Measurements from ENCODE around the gene KRT73. TPM values are rescaled to one million over a fixed set of nuclear protein-coding genes. Genes with fewer than 3 reads are reported as not detected.
A peak's percentile ranks its signal among the peaks of the same experiment; 100 is the strongest.

The KRT73 gene
- total RNA-seq, 4 donors from 2014 or later: 3.0 to 15.3 (median 6.0) TPM

GRCh38 chr12:52657250-52657902, 39.0 kb upstream of the KRT73 start:
- no peak for DNase-seq (ENCODE audit: low spot score in 2 of 2)
- H3K4me3 ChIP-seq (ENCODE audit: low read depth, poor library complexity, severe bottlenecking): no peak overlapping the region
- 74 to 78% methylated on average over 6 of the region's 6 CpGs for WGBS, 2 donors
- intact Hi-C loops (cut with DNase I; ENCODE audit: low total_unique reads): no loop called here
- TF ChIP-seq POLR2A (IDR thresholded peaks at IDR 0.05): no peak
- no peak for TF ChIP-seq CTCF (IDR thresholded peaks at IDR 0.05)

DNA sequence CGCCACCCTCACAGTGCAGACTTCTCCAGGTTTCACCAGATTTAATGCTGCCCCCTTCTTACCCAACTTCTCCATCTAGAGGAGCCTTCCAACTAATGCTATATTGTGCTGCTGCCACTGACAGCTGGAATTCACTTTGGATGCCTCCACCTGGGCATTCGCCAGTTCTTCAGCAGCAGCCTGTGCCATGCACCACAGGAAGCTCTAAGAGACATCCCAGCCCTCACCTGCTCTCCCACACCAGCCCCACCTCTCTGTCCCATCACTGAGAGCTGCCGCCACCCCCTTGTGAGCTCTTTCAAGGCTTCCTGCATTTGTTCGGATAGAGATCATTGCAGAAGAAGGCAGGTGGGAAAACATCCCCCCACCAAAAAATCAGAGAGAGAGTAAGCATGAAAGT, 38.3 kb upstream of the KRT73 start:
- intact Hi-C loops (cut with DNase I; ENCODE audit: low total_unique reads): no loop called here
- TF ChIP-seq CTCF (IDR thresholded peaks at IDR 0.05) (no peak), POLR2A (IDR thresholded peaks at IDR 0.05) (no peak)
- H3K4me3 ChIP-seq (ENCODE audit: low read depth, poor library complexity, severe bottlenecking): no peak overlapping the region
- WGBS, 2 donors: 55 to 61% methylated on average over 4 of the region's 4 CpGs
- DNase-seq (ENCODE audit: low spot score in 2 of 2): no peak

GRCh38 chr12:52655720-52656124, 37.4 kb upstream of the KRT73 start:
- intact Hi-C loops (cut with DNase I; ENCODE audit: low total_unique reads): no loop called here
- no peak overlapping the region for H3K4me3 ChIP-seq (ENCODE audit: low read depth, poor library complexity, severe bottlenecking)
- 43 to 48% methylated on average over 8 of the region's 8 CpGs for WGBS, 2 donors
- no peak for DNase-seq (ENCODE audit: low spot score in 2 of 2)
- no peak for TF ChIP-seq POLR2A (IDR thresholded peaks at IDR 0.05)
- no peak for TF ChIP-seq CTCF (IDR thresholded peaks at IDR 0.05)

GRCh38 chr12:52655251-52655650, 36.9 kb upstream of the KRT73 start:
- TF ChIP-seq CTCF (IDR thresholded peaks at IDR 0.05) (no peak), POLR2A (IDR thresholded peaks at IDR 0.05) (no peak)
- 31 to 34% methylated on average over 6 of the region's 6 CpGs for WGBS, 2 donors
- H3K4me3 ChIP-seq (ENCODE audit: low read depth, poor library complexity, severe bottlenecking): no peak overlapping the region
- intact Hi-C loops (cut with DNase I; ENCODE audit: low total_unique reads): no loop called here
- no peak for DNase-seq (ENCODE audit: low spot score in 2 of 2)

DNA sequence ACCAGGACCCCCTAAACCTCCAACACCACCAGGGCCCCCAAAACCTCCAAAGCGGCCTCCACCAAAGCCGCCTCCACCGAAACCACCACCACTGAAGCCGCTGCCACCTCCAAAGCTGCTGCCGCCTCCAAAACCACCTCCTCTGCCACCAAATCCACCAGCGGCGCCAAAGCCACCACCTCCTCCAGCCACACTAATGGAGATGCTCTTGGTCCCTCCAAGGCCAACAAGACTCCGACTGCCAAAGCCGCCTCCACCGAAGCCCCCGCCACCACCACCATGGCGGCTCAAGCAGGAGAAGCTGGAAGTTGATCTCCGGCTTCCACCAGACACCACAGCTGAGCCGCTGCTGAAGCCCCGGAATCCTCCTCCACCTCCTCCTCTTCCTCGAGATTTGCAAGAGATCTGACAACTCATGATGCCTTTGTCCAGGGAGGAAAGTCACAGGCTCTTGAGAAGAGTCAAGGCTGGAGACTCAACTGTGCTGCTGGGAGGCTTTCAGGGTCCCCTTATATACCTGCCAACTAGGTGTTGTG, 33.4 kb upstream of the KRT73 start, which contains the start of gene KRT2:
KRT2 (minus strand) TSS at position 486 of the 536 bp plus-strand sequence; CDS start at position 417, 69 bp downstream.
- WGBS, 2 donors: 90 to 95% methylated on average over 16 of the region's 16 CpGs
- peak in 1 of 2 donors; percentile 72 for DNase-seq (ENCODE audit: low spot score in 2 of 2)
- intact Hi-C loops (cut with DNase I; ENCODE audit: low total_unique reads): no loop called here
- TF ChIP-seq POLR2A (IDR thresholded peaks at IDR 0.05) (no peak), CTCF (IDR thresholded peaks at IDR 0.05) (no peak)
- H3K4me3 ChIP-seq (ENCODE audit: low read depth, poor library complexity, severe bottlenecking): no peak within 1 kb of the TSS
